ENCODE measurements around the gene ROCK2. TPM values are rescaled to one million over a fixed set of nuclear protein-coding genes. Genes with fewer than 3 reads are reported as not detected.

Gene ROCK2
- total and polyA plus RNA-seq, 9 of the 15 experiments (the other 6 are each of a cell fraction or from before 2014, with no cell fraction given): 4.9 to 30.6 (median 14.3) TPM

DNA sequence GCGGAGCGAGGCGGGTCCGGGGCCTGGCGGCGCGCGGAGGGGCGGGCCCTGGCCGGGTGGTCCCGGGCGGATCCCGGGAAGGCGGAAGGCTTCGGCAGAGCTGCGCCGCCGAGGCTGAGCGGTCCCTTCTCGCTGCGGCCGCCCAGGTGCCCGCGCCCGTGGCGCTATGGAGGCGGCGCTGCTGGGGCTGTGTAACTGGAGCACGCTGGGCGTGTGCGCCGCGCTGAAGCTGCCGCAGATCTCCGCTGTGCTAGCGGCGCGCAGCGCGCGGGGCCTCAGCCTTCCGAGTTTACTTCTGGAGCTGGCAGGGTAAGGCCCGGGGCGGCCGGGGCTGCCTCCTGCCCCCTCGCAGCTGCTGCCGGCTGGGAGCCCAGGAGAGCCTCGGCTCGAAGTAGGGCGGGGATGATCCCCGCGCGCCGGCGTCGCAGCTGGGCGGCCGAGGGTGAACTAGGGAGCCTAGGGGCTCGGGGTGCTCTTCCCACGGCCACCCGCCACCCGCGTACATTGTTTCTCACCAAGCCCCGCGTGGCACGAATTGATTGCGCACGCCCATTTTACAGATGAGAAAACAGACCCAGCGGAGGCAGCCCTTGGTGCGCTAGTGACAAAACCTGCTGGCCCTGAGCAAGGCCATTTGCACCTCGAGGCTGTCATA lies 188.9 kb downstream of the ROCK2 start, which contains the start of gene SLC66A3 (continued):
- TF ChIP-seq CCNT2 (IDR thresholded peaks at IDR 0.05; ENCODE audit: borderline replicate concordance, extremely low read depth, insufficient read length, low read depth, low read length) (peak; percentile 77), NR4A1 (CRISPR knock-in tag; IDR thresholded peaks at IDR 0.05) (peak; percentile 91; the same call in 1 of the 2 replicates), NR4A1 (tag; IDR thresholded peaks at IDR 0.05) (0 out of 2 replicates have a peak, but pooled peaks have one; percentile 41), CXXC5 (CRISPR knock-in tag; IDR thresholded peaks at IDR 0.05) (peak; percentile 78), RBM14 (IDR thresholded peaks at IDR 0.05; ENCODE audit: borderline replicate concordance, insufficient read depth, low read depth, low read length) (no peak), HNRNPL (IDR thresholded peaks at IDR 0.05; ENCODE audit: low read depth, low read length) (peak; percentile 74; the same call in 1 of the 2 replicates), ATF1 (CRISPR knock-in tag; IDR thresholded peaks at IDR 0.05) (no peak), ATF1 (tag; IDR thresholded peaks at IDR 0.05) (peak; percentile 24; the same call in 1 of the 2 replicates), GATAD2B (IDR thresholded peaks at IDR 0.05; ENCODE audit: borderline replicate concordance) (peak; percentile 50; the same call in 1 of the 2 replicates), XRCC5 (IDR thresholded peaks at IDR 0.05; ENCODE audit: low read depth, low read length) (peak; percentile 71; the same call in 1 of the 2 replicates), BDP1 (IDR thresholded peaks at IDR 0.05; ENCODE audit: insufficient read depth, insufficient read length) (no peak), FOS (IDR thresholded peaks at IDR 0.05; ENCODE audit: extremely low read depth, insufficient read length) (no peak), TBP (optimal IDR thresholded peaks at IDR 0.05; ENCODE audit: low read depth, low read length) (peak; percentile 53), CCAR2 (IDR thresholded peaks at IDR 0.05; ENCODE audit: low read depth, low read length) (no peak), ZNF274 (IDR thresholded peaks at IDR 0.05; ENCODE audit: borderline replicate concordance, low read depth, low read length) (no peak), HDAC2 (IDR thresholded peaks at IDR 0.05) (0 out of 2 replicates have a peak, but pooled peaks have one; percentile 60)
- TF ChIP-seq, protein P1, sequence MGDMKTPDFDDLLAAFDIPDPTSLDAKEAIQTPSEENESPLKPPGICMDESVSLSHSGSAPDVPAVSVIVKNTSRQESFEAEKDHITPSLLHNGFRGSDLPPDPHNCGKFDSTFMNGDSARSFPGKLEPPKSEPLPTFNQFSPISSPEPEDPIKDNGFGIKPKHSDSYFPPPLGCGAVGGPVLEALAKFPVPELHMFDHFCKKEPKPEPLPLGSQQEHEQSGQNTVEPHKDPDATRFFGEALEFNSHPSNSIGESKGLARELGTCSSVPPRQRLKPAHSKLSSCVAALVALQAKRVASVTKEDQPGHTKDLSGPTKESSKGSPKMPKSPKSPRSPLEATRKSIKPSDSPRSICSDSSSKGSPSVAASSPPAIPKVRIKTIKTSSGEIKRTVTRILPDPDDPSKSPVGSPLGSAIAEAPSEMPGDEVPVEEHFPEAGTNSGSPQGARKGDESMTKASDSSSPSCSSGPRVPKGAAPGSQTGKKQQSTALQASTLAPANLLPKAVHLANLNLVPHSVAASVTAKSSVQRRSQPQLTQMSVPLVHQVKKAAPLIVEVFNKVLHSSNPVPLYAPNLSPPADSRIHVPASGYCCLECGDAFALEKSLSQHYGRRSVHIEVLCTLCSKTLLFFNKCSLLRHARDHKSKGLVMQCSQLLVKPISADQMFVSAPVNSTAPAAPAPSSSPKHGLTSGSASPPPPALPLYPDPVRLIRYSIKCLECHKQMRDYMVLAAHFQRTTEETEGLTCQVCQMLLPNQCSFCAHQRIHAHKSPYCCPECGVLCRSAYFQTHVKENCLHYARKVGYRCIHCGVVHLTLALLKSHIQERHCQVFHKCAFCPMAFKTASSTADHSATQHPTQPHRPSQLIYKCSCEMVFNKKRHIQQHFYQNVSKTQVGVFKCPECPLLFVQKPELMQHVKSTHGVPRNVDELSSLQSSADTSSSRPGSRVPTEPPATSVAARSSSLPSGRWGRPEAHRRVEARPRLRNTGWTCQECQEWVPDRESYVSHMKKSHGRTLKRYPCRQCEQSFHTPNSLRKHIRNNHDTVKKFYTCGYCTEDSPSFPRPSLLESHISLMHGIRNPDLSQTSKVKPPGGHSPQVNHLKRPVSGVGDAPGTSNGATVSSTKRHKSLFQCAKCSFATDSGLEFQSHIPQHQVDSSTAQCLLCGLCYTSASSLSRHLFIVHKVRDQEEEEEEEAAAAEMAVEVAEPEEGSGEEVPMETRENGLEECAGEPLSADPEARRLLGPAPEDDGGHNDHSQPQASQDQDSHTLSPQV (IDR thresholded peaks at IDR 0.05): 0 out of 2 replicates have a peak, but pooled peaks have one; percentile 22
- TF ChIP-seq, protein P2, sequence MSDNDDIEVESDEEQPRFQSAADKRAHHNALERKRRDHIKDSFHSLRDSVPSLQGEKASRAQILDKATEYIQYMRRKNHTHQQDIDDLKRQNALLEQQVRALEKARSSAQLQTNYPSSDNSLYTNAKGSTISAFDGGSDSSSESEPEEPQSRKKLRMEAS (CRISPR knock-in tag; IDR thresholded peaks at IDR 0.05): peak; percentile 54; the same call in 1 of the 2 replicates
- TF ChIP-seq, protein P3, sequence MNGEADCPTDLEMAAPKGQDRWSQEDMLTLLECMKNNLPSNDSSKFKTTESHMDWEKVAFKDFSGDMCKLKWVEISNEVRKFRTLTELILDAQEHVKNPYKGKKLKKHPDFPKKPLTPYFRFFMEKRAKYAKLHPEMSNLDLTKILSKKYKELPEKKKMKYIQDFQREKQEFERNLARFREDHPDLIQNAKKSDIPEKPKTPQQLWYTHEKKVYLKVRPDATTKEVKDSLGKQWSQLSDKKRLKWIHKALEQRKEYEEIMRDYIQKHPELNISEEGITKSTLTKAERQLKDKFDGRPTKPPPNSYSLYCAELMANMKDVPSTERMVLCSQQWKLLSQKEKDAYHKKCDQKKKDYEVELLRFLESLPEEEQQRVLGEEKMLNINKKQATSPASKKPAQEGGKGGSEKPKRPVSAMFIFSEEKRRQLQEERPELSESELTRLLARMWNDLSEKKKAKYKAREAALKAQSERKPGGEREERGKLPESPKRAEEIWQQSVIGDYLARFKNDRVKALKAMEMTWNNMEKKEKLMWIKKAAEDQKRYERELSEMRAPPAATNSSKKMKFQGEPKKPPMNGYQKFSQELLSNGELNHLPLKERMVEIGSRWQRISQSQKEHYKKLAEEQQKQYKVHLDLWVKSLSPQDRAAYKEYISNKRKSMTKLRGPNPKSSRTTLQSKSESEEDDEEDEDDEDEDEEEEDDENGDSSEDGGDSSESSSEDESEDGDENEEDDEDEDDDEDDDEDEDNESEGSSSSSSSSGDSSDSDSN (IDR thresholded peaks at IDR 0.05; ENCODE audit: borderline replicate concordance in 1 of 2, low read depth in 2 of 2, low read length in 2 of 2): peak; percentile 82 to 89; a peak in 3 of 4 replicates
- TF ChIP-seq, protein P4, sequence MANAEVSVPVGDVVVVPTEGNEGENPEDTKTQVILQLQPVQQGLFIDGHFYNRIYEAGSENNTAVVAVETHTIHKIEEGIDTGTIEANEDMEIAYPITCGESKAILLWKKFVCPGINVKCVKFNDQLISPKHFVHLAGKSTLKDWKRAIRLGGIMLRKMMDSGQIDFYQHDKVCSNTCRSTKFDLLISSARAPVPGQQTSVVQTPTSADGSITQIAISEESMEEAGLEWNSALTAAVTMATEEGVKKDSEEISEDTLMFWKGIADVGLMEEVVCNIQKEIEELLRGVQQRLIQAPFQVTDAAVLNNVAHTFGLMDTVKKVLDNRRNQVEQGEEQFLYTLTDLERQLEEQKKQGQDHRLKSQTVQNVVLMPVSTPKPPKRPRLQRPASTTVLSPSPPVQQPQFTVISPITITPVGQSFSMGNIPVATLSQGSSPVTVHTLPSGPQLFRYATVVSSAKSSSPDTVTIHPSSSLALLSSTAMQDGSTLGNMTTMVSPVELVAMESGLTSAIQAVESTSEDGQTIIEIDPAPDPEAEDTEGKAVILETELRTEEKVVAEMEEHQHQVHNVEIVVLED (CRISPR knock-in tag; IDR thresholded peaks at IDR 0.05): peak; percentile 33; the same call in 1 of the 2 replicates
